T-cell (primary cell): ENCODE results near the gene ANXA3. TPM values are rescaled to one million over a fixed set of nuclear protein-coding genes. Genes with fewer than 3 reads are reported as not detected.

Experiments
- ATAC-seq, 4 experiments: fragments of 200-7000 bp in 3 of 4; fragments of 150-1000 bp in 1 of 4; cut with Tn5 transposase; replicated peaks in 1 of 4; 1 replicate in 3 of 4; 2 replicates in 1 of 4; pipeline ENCODE4 v1.10.0; 2021; ENCODE audit warnings: moderate library complexity in 3 of 4, mild to moderate bottlenecking in 2 of 4, moderate number of reproducible peaks in 1 of 4
- CTCF ChIA-PET, 2 donors: fragments of 300-600 bp; sonication (Branson Sonifier 250); formaldehyde crosslinking; loops; one replicate each; lab custom pipeline; 2022; ENCODE audit warnings: antibody characterized with exemption in 2 of 2; lab: Charles Lee
- POLR2A ChIA-PET, 2 donors: fragments of 300-600 bp; sonication (Branson Sonifier 250); formaldehyde crosslinking; loops; one replicate each; lab custom pipeline; 2022; ENCODE audit warnings: antibody characterized with exemption in 2 of 2; lab: Charles Lee
- DNase-seq, 35 experiments: peaks; one replicate each; pipeline versions ENCODE4 v3.0.0 to v3.0.0-alpha.2; 2013 to 2023
- H3K27ac ChIP-seq: one replicate; pipeline ENCODE4 v1.5.1; 2013; ENCODE audit warnings: low read length
- H3K27me3 ChIP-seq, 2 experiments: replicated peaks in 1 of 2; 1 replicate in 1 of 2; 2 replicates in 1 of 2; pipeline versions ENCODE4 v1.6.1 to v1.7.0; 2013; ENCODE audit warnings: low read length in 1 of 2, mixed read lengths in 1 of 2; ENCODE audit not compliant: control insufficient read depth in 2 of 2, insufficient read depth in 2 of 2; ENCODE audit errors: extremely low read depth in 1 of 2
- H3K36me3 ChIP-seq, 2 donors: 1 replicate in 1 of 2; 2 replicates in 1 of 2; pipeline versions ENCODE4 v1.6.1 to v1.7.0; 2013; ENCODE audit warnings: low read length in 1 of 2; ENCODE audit not compliant: control insufficient read depth in 2 of 2, insufficient read depth in 1 of 2; ENCODE audit errors: extremely low read depth in 1 of 2
- H3K4me1 ChIP-seq, 2 experiments: 1 replicate in 1 of 2; 2 replicates in 1 of 2; pipeline versions ENCODE4 v1.6.1 to v1.7.0; 2013; ENCODE audit warnings: low read length in 2 of 2, mixed read lengths in 1 of 2; ENCODE audit not compliant: insufficient read depth in 2 of 2, control insufficient read depth in 1 of 2; ENCODE audit errors: extremely low read depth in 1 of 2
- H3K4me3 ChIP-seq, 2 donors: 1 replicate in 1 of 2; 2 replicates in 1 of 2; pipeline versions ENCODE4 v1.5.1 to v1.7.0; 2013; ENCODE audit warnings: mild to moderate bottlenecking in 2 of 2, low read length in 1 of 2, moderate library complexity in 1 of 2; ENCODE audit not compliant: control insufficient read depth in 1 of 2; ENCODE audit errors: extremely low read depth in 1 of 2
- H3K9me3 ChIP-seq: 2 replicates; pipeline ENCODE4 v1.7.0; 2013
- H3K27ac Mint-ChIP-seq, 2 donors: one replicate each; pipeline ENCODE4 v1.8.0; 2020 to 2021; ENCODE audit warnings: mild to moderate bottlenecking in 2 of 2, mixed read lengths in 2 of 2
- H3K27me3 Mint-ChIP-seq, 2 donors: one replicate each; pipeline ENCODE4 v1.8.0; 2021 to 2022; ENCODE audit warnings: mixed read lengths in 2 of 2
- H3K36me3 Mint-ChIP-seq: one replicate; pipeline ENCODE4 v1.8.0; 2021; ENCODE audit warnings: mixed read lengths
- H3K4me1 Mint-ChIP-seq, 3 donors: one replicate each; pipeline ENCODE4 v1.8.0; 2020 to 2022; ENCODE audit warnings: mixed read lengths in 3 of 3, mild to moderate bottlenecking in 1 of 3
- H3K4me3 Mint-ChIP-seq, 3 donors: one replicate each; pipeline ENCODE4 v1.8.0; 2020 to 2022; ENCODE audit warnings: mild to moderate bottlenecking in 3 of 3, mixed read lengths in 3 of 3, moderate library complexity in 3 of 3
- H3K9me3 Mint-ChIP-seq, 3 donors: one replicate each; pipeline ENCODE4 v1.8.0; 2020 to 2022; ENCODE audit warnings: mixed read lengths in 3 of 3
- WGBS: methylation state at CpG from one replicate; pipeline ENCODE4 v1.1.5; 2013; ENCODE audit warnings: missing lambda C conversion rate; ENCODE audit not compliant: insufficient coverage; 5-methylcytosine and 5-hydroxymethylcytosine counted together
- total RNA-seq, 35 experiments: library from RNA in 6 of 35; stranded (reverse) in 6 of 35; fragments of 120-200 nt in 1 of 35; gene quantifications; one replicate each; pipeline versions ENCODE4 v1.2.1 to v1.2.4 and lab custom pipeline; 2013 to 2026

The ANXA3 gene
- total RNA-seq, 5 donors from 2014 or later (not counting 1 experiment from before 2014, with no cell fraction given) = 0.35 to 0.79 (median 0.36) TPM; not detected in 2

- WGBS = 87% methylated on average over 3 of the region's 3 CpGs
- ATAC-seq = no peak
- Mint-ChIP-seq H3K4me1 (no peaks in the 10 kb centered on the region), H3K4me3 (no peak overlapping the region), H3K27me3 (peaks cover 0 to 2% of the 10 kb centered on the region in 2 donors), H3K27ac (no peak overlapping the region), H3K36me3 (no peaks in the 10 kb centered on the region), H3K9me3 (no peaks in the 10 kb centered on the region)
- CTCF ChIA-PET = interaction anchor here in 1 of 2 donors (0.6 kb wide), 1 partner anchor 619 kb away, joined by 3 read pairs; no protein-coding TSS in a partner anchor
- no peak for DNase-seq
- H3K27ac ChIP-seq = no peak overlapping the region
- no peak overlapping the region for H3K4me3 ChIP-seq
- no peaks in the 10 kb centered on the region for H3K36me3 ChIP-seq
- peaks cover 0 to 2% of the 10 kb centered on the region in 2 experiments for H3K27me3 ChIP-seq
- POLR2A ChIA-PET = no interaction called here
- H3K9me3 ChIP-seq = no peaks in the 10 kb centered on the region
- no peaks in the 10 kb centered on the region for H3K4me1 ChIP-seq
These were observed 27.3 kb downstream of the ANXA3 start for GRCh38 chr4:78578674-78579425.

DNA sequence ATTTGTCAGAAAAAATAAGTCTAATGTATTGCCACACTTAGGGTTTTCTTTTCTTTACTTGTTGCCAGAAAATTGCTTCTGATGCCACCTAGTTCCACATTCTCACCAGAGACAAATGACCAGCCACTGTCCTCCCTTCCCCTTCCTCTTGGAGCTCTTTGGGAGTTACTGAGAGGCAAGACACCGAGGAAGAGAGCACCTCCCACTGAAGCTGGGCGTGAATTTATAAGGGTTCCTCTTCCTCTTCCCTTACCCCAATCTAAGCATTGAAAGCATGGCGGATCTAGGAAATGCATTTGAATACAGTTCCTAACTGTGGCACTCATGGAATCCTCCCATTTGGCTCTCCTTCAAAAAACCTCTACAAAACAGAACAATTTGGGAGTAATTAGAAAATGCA, 30.0 kb downstream of the ANXA3 start:
- H3K36me3 Mint-ChIP-seq = no peaks in the 10 kb centered on the region
- Histone ChIP-seq H3K9me3 (no peaks in the 10 kb centered on the region), H3K36me3 (no peaks in the 10 kb centered on the region), H3K4me3 (no peak overlapping the region), H3K27ac (no peak overlapping the region), H3K27me3 (no peaks in the 10 kb centered on the region), H3K4me1 (no peaks in the 10 kb centered on the region)
- H3K27me3 Mint-ChIP-seq = peaks cover 0 to 2% of the 10 kb centered on the region in 2 donors
- no peak overlapping the region for H3K4me3 Mint-ChIP-seq
- ATAC-seq = no peak
- CTCF ChIA-PET = no interaction called here
- DNase-seq = no peak
- H3K4me1 Mint-ChIP-seq = no peaks in the 10 kb centered on the region
- POLR2A ChIA-PET = no interaction called here
- H3K9me3 Mint-ChIP-seq = no peaks in the 10 kb centered on the region
- WGBS = no CpG with 5 or more reads among the region's 3 CpGs
- no peak overlapping the region for H3K27ac Mint-ChIP-seq

DNA sequence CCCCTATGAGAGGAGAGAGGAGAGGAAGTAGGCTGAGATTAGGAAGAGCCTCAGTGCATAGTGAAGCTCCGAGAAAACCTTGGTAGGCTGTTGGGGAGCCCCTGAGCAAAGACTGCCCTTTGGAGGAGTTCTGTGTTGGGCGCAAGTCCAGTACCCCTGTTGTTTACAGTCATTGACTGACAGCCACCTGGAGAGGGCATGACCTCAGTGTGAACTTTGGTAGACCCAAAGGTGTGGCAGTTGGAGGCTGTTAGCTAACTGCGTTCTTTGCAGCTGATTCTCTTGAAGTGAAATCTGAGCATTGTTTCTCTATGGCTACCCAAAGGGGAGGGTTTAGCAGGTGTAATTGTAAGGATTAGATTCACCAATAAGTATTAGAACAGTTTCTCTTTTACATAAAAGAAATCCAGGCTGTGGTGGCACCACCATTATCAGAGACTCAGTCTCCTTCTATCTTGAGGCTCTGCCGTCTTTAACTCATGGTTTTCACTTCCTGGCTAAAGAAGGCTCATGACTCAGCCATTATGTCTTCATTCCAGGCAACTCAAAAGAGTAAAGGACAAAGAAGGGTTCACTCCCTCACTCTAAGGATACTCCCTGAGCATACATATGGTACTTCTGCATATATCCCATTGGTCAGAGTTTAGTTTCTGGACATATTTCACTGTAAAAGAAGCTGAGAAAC, 33.4 kb downstream of the ANXA3 start:
- no peak overlapping the region for H3K27ac Mint-ChIP-seq
- Histone ChIP-seq H3K36me3 (no peaks in the 10 kb centered on the region), H3K27ac (no peak overlapping the region), H3K9me3 (no peaks in the 10 kb centered on the region), H3K27me3 (no peaks in the 10 kb centered on the region), H3K4me3 (no peak overlapping the region), H3K4me1 (no peaks in the 10 kb centered on the region)
- H3K9me3 Mint-ChIP-seq = no peaks in the 10 kb centered on the region
- POLR2A ChIA-PET = interaction anchor here in 1 of 2 donors (0.5 kb wide), 1 partner anchor 540 kb away, joined by 6 read pairs; no protein-coding TSS in a partner anchor
- CTCF ChIA-PET = no interaction called here
- ATAC-seq (no peak), DNase-seq (no peak)
- H3K4me1 Mint-ChIP-seq = no peaks in the 10 kb centered on the region
- peaks cover 0 to 2% of the 10 kb centered on the region in 2 donors for H3K27me3 Mint-ChIP-seq
- no peaks in the 10 kb centered on the region for H3K36me3 Mint-ChIP-seq
- H3K4me3 Mint-ChIP-seq = no peak overlapping the region
- 79% methylated on average over 4 of the region's 4 CpGs for WGBS

DNA sequence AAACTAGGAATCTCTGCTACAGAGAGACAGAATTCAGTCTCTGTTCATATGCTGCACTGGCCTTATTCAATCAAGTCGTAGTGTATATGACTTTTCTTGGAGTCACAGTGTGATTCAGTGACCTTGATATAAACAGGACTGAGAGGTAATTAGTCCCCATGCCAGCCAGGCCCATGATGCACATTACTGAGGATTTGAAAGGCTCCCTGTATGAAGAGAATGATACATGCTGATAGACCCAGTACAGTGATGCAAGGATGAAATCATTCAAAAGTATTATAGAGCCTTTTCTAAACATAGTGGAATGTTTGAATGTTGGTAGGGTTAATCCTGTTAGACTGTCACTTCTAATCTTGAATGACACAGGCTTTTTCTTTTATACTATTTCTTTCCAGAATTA, 34.1 kb downstream of the ANXA3 start:
- Histone ChIP-seq H3K36me3 (no peaks in the 10 kb centered on the region), H3K27me3 (no peaks in the 10 kb centered on the region), H3K27ac (no peak overlapping the region), H3K4me1 (no peaks in the 10 kb centered on the region), H3K4me3 (no peak overlapping the region), H3K9me3 (no peaks in the 10 kb centered on the region)
- WGBS = no CpG with 5 or more reads among the region's 1 CpG
- Mint-ChIP-seq H3K36me3 (no peaks in the 10 kb centered on the region), H3K27ac (no peak overlapping the region), H3K4me3 (no peak overlapping the region), H3K27me3 (peaks cover 0 to 2% of the 10 kb centered on the region in 2 donors), H3K9me3 (no peaks in the 10 kb centered on the region), H3K4me1 (no peaks in the 10 kb centered on the region)
- POLR2A ChIA-PET = interaction anchor here in 1 of 2 donors (0.5 kb wide), 1 partner anchor 540 kb away, joined by 6 read pairs; no protein-coding TSS in a partner anchor
- DNase-seq (no peak), ATAC-seq (no peak)
- CTCF ChIA-PET = no interaction called here

- no peak for DNase-seq
- Histone ChIP-seq H3K4me1 (no peaks in the 10 kb centered on the region), H3K27me3 (no peaks in the 10 kb centered on the region), H3K4me3 (no peak overlapping the region), H3K27ac (no peak overlapping the region), H3K36me3 (no peaks in the 10 kb centered on the region), H3K9me3 (no peaks in the 10 kb centered on the region)
- Mint-ChIP-seq H3K27ac (no peak overlapping the region), H3K4me3 (no peak overlapping the region), H3K27me3 (no peaks in the 10 kb centered on the region), H3K4me1 (no peaks in the 10 kb centered on the region), H3K9me3 (no peaks in the 10 kb centered on the region), H3K36me3 (no peaks in the 10 kb centered on the region)
- ChIA-PET CTCF (no interaction called here), POLR2A (no interaction called here)
- WGBS = 61% methylated on average over 4 of the region's 4 CpGs
- ATAC-seq = no peak
These were observed 37.5 kb downstream of the ANXA3 start for GRCh38 chr4:78588894-78589545.

GRCh38 chr4:78591404-78591803, 39.8 kb downstream of the ANXA3 start:
- DNase-seq = no peak
- Histone ChIP-seq H3K36me3 (no peaks in the 10 kb centered on the region), H3K4me1 (no peaks in the 10 kb centered on the region), H3K9me3 (no peaks in the 10 kb centered on the region), H3K27me3 (no peaks in the 10 kb centered on the region), H3K4me3 (no peak overlapping the region), H3K27ac (no peak overlapping the region)
- Mint-ChIP-seq H3K9me3 (no peaks in the 10 kb centered on the region), H3K36me3 (no peaks in the 10 kb centered on the region), H3K4me3 (no peak overlapping the region), H3K27ac (no peak overlapping the region), H3K4me1 (no peaks in the 10 kb centered on the region), H3K27me3 (no peaks in the 10 kb centered on the region)
- no peak for ATAC-seq
- ChIA-PET POLR2A (interaction anchor here in 1 of 2 donors (0.7 kb wide), 1 partner anchor 11 kb away, joined by 5 read pairs; no protein-coding TSS in a partner anchor), CTCF (no interaction called here)
- WGBS = no CpG with 5 or more reads among the region's 2 CpGs
